ENCODE measurements around the gene GNG7.

GRCh38 chr19:2582984-2583956, 119.2 kb downstream of the GNG7 start:
- TF ChIP-seq CTCF (IDR thresholded peaks at IDR 0.05): no peak
- no peak for TF ChIP-seq POLR2A (IDR thresholded peaks at IDR 0.05)
